A549 (cell line): ENCODE results near the gene GNAT3. TPM values are rescaled to one million over a fixed set of nuclear protein-coding genes. Genes with fewer than 3 reads are reported as not detected.

Experiments
- ATAC-seq, 2 experiments: fragments of 200-7000 bp in 1 of 2; fragments of >200 bp in 1 of 2; cut with Nextera tagmentation in 1 of 2; cut with Tn5 transposase in 1 of 2; 3 replicates each; pipeline versions ENCODE4 v1.8.0 to v1.9.1; 2018 to 2020; ENCODE audit warnings: mild to moderate bottlenecking in 1 of 2, moderate library complexity in 1 of 2
- CTCF ChIA-PET: fragments of 300-600 bp; sonication (Branson Sonifier 250); formaldehyde crosslinking; extraction: SDS; loops from one replicate; lab custom pipeline; 2021; ENCODE audit warnings: antibody characterized with exemption, inconsistent platforms; lab: Yijun Ruan, JAX
- POLR2A ChIA-PET: fragments of 350-600 bp; formaldehyde crosslinking; extraction: SDS; loops from one replicate; lab custom pipeline; 2021; ENCODE audit warnings: antibody characterized with exemption, inconsistent platforms; lab: Yijun Ruan, JAX
- DNase-seq, 2 experiments: peaks; one replicate each; pipeline versions ENCODE4 v3.0.0 to v3.0.0-alpha.2; 2011 to 2016; ENCODE audit warnings: low read depth in 1 of 2, low spot score in 1 of 2
- FAIRE-seq: peaks from 2 replicates; lab custom pipeline; 2011; peaks lifted over from hg19 to GRCh38; lab: Jason Lieb, UNC
- H3K27ac ChIP-seq, 2 experiments: fragments of >200 bp; sonication (Bioruptor Twin); formaldehyde crosslinking; 3 replicates each; pipeline ENCODE4 v1.5.1; 2016 to 2017
- H3K4me1 ChIP-seq: fragments of >200 bp; sonication (Bioruptor Twin); formaldehyde crosslinking; 3 replicates; pipeline ENCODE4 v1.6.1; 2016
- H3K4me2 ChIP-seq: fragments of >200 bp; sonication (Bioruptor Twin); formaldehyde crosslinking; 3 replicates; pipeline ENCODE4 v1.6.1; 2016
- H3K4me3 ChIP-seq: fragments of >200 bp; sonication (Bioruptor Twin); formaldehyde crosslinking; 3 replicates; pipeline ENCODE4 v1.5.1; 2016
- H3K9me3 ChIP-seq: fragments of >200 bp; sonication (Bioruptor Twin); formaldehyde crosslinking; 3 replicates; pipeline ENCODE4 v1.6.1; 2016
- CTCF ChIP-seq: fragments of >200 bp; sonication (Bioruptor Twin); formaldehyde crosslinking; IDR thresholded peaks from 3 replicates; pipeline ENCODE4 v1.5.1; 2016
- E2F6 ChIP-seq: IDR thresholded peaks from 2 replicates; pipeline ENCODE4 v1.6.1; 2012; ENCODE audit warnings: low read depth, borderline replicate concordance
- FOSB ChIP-seq: fragments of 250-450 bp; sonication (Bioruptor Pico); IDR thresholded peaks from 2 replicates; pipeline ENCODE4 v1.5.0; 2020; ENCODE audit warnings: mild to moderate bottlenecking, moderate library complexity
- HMGXB4 ChIP-seq: fragments of 250-450 bp; sonication (Bioruptor Pico); IDR thresholded peaks from 2 replicates; pipeline ENCODE4 v1.5.0; 2021; ENCODE audit warnings: mild to moderate bottlenecking, moderate library complexity, borderline replicate concordance
- HOXB5 ChIP-seq: fragments of 250-450 bp; sonication (Bioruptor Pico); IDR thresholded peaks from 2 replicates; pipeline ENCODE4 v1.5.0; 2020; ENCODE audit warnings: mild to moderate bottlenecking, moderate library complexity
- MAFK ChIP-seq: fragments of 450-650 bp; IDR thresholded peaks from 2 replicates; pipeline ENCODE4 v1.6.1; 2014; ENCODE audit not compliant: partially characterized antibody
- MYC ChIP-seq: IDR thresholded peaks from 2 replicates; pipeline ENCODE4 v1.6.1; 2012; ENCODE audit warnings: mild to moderate bottlenecking, inconsistent platforms, low read length, improper control_type of control experiment, borderline replicate concordance
- NFE2L2 ChIP-seq: fragments of 150-350 bp; conservative IDR thresholded peaks from 2 replicates; pipeline ENCODE4 v1.6.1; 2014; ENCODE audit warnings: low read length
- NR3C1 ChIP-seq: fragments of >200 bp; sonication (Bioruptor Twin); formaldehyde crosslinking; IDR thresholded peaks from 3 replicates; pipeline ENCODE4 v1.6.1; 2017
- PHF8 ChIP-seq: fragments of 200-600 bp; sonication (generic); IDR thresholded peaks from 2 replicates; pipeline ENCODE4 v1.6.1; 2016; ENCODE audit warnings: low read depth, mild to moderate bottlenecking, antibody characterized with exemption, moderate library complexity, borderline replicate concordance
- POLR2AphosphoS2 ChIP-seq: conservative IDR thresholded peaks from 2 replicates; pipeline ENCODE4 v1.6.1; 2012; ENCODE audit warnings: low read length, improper control_type of control experiment, inconsistent platforms
- RAD21 ChIP-seq, 2 experiments: fragments of >200 bp in 1 of 2; sonication (Bioruptor Twin) in 1 of 2; formaldehyde crosslinking in 1 of 2; IDR thresholded peaks in 1 of 2; conservative IDR thresholded peaks in 1 of 2; 2 replicates in 1 of 2; 3 replicates in 1 of 2; pipeline ENCODE4 v1.6.1; 2012 to 2018; ENCODE audit warnings: inconsistent platforms in 1 of 2
- RCOR1 ChIP-seq: fragments of 150-350 bp; IDR thresholded peaks from 2 replicates; pipeline ENCODE4 v1.6.1; 2014; ENCODE audit warnings: antibody characterized with exemption, low read length, low read depth
- RNF2 ChIP-seq: fragments of 200-600 bp; sonication (generic); IDR thresholded peaks from 2 replicates; pipeline ENCODE4 v1.6.1; 2016; ENCODE audit warnings: low read depth, mild to moderate bottlenecking, antibody characterized with exemption, moderate library complexity, borderline replicate concordance
- SMC3 ChIP-seq: fragments of >200 bp; sonication (Bioruptor Twin); formaldehyde crosslinking; IDR thresholded peaks from 3 replicates; pipeline ENCODE4 v1.6.1; 2018; ENCODE audit warnings: inconsistent platforms
- USF2 ChIP-seq: fragments of 450-650 bp; IDR thresholded peaks from 2 replicates; pipeline ENCODE4 v1.6.1; 2014; ENCODE audit warnings: antibody characterized with exemption
- ZFP36 ChIP-seq: fragments of 450-650 bp; IDR thresholded peaks from 2 replicates; pipeline ENCODE4 v1.6.1; 2014; ENCODE audit warnings: borderline replicate concordance; ENCODE audit not compliant: partially characterized antibody
- ZSCAN20 ChIP-seq: fragments of 250-450 bp; sonication (Bioruptor Pico); IDR thresholded peaks from 2 replicates; pipeline ENCODE4 v1.8.0; 2022; ENCODE audit warnings: mild to moderate bottlenecking, moderate library complexity
- WGBS: methylation state at CpG from one replicate; pipeline ENCODE4 v1.1.6; 2017; ENCODE audit errors: missing lambda C conversion rate; 5-methylcytosine and 5-hydroxymethylcytosine counted together
- polyA plus RNA-seq, 4 experiments: library from polyadenylated mRNA; depleted of rRNA in 3 of 4; stranded (reverse); fragments of >200 nt; fragmentation: RNase III in 1 of 4; extraction: RNeasy Plus Mini Kit Qiagen cat#74134 plus additional on column Dnase treatment in 1 of 4; gene quantifications; 2 replicates in 3 of 4; 3 replicates in 1 of 4; pipeline ENCODE4 v1.2.3, GENCODE V29; 2011 to 2017

Gene GNAT3
- polyA plus RNA-seq, 2 of the 4 experiments (the other 2 are of a cell fraction), result not detected

- TF ChIP-seq HMGXB4 (CRISPR knock-in tag), result no peak
- TF ChIP-seq NFE2L2, result no peak
- TF ChIP-seq ZSCAN20, result no peak
- no peak for TF ChIP-seq POLR2AphosphoS2
Measured at GRCh38 chr7:80429181-80429580, 82.7 kb downstream of the GNAT3 start (continued).

- Histone ChIP-seq H3K4me2 (peak overlapping the region; percentile 49; the same call in 2 of the 3 replicates), H3K9me3 (no peaks in the 10 kb centered on the region), H3K4me1 (peaks cover 13% of the 10 kb centered on the region; the same call in 2 of the 3 replicates), H3K27ac (peak overlapping the region in 1 of 2 experiments; percentile 45; a peak in 1 of 6 replicates), H3K4me3 (no peak overlapping the region)
- ChIA-PET CTCF (interaction anchor here (0.6 to 3.6 kb wide), 58 partner anchors 9 to 1041 kb away, joined by 3 to 44 read pairs (median 4); no protein-coding TSS in a partner anchor), POLR2A (no interaction called here)
- DNase-seq (peak; percentile 28 to 79), FAIRE-seq (peak; percentile 97), ATAC-seq (peak; percentile 96 to 97)
- WGBS, result 34% methylated on average over 9 of the region's 9 CpGs
- no peak for TF ChIP-seq ZFP36
- peak; percentile 32 for TF ChIP-seq MAFK
- no peak for TF ChIP-seq NR3C1
- no peak for TF ChIP-seq POLR2AphosphoS2
- peak; percentile 93 for TF ChIP-seq SMC3
- peak; percentile 90 for TF ChIP-seq CTCF
- no peak for TF ChIP-seq RNF2
- TF ChIP-seq FOSB (CRISPR knock-in tag), result no peak
- no peak for TF ChIP-seq HMGXB4 (CRISPR knock-in tag)
- TF ChIP-seq USF2, result no peak
- no peak for TF ChIP-seq HOXB5 (CRISPR knock-in tag)
- TF ChIP-seq ZSCAN20, result no peak
- TF ChIP-seq RAD21 (conservative IDR thresholded peaks at IDR 0.05 in 1 of 2, IDR thresholded peaks at IDR 0.05 in 1 of 2), result peak; percentile 94 to 96
Measured at GRCh38 chr7:80428161-80429054, 83.5 kb downstream of the GNAT3 start.

GRCh38 chr7:80427218-80427617 lies 84.6 kb downstream of the GNAT3 start:
- no peaks in the 10 kb centered on the region for H3K9me3 ChIP-seq
- ATAC-seq, result no peak
- POLR2A ChIA-PET, result no interaction called here
- 60% methylated on average over 4 of the region's 4 CpGs for WGBS
- no peak for DNase-seq
- no peak for FAIRE-seq
- H3K4me3 ChIP-seq, result no peak overlapping the region
- H3K27ac ChIP-seq, result no peak overlapping the region
- CTCF ChIA-PET, result interaction anchor here (0.6 to 3.6 kb wide), 13 partner anchors 10 to 1043 kb away, joined by 3 to 44 read pairs (median 8); no protein-coding TSS in a partner anchor
- no peak overlapping the region for H3K4me2 ChIP-seq
- H3K4me1 ChIP-seq, result peaks cover 13% of the 10 kb centered on the region; the same call in 2 of the 3 replicates
- no peak for TF ChIP-seq SMC3
- TF ChIP-seq RCOR1, result no peak
- no peak for TF ChIP-seq ZSCAN20
- TF ChIP-seq PHF8, result no peak
- TF ChIP-seq MYC, result no peak
- no peak for TF ChIP-seq USF2
- no peak for TF ChIP-seq RNF2
- TF ChIP-seq NR3C1, result no peak
- no peak for TF ChIP-seq E2F6
